Measurements from ENCODE around the gene CRK.
A peak's percentile ranks its signal among the peaks of the same experiment; 100 is the strongest.

The CRK gene

DNA sequence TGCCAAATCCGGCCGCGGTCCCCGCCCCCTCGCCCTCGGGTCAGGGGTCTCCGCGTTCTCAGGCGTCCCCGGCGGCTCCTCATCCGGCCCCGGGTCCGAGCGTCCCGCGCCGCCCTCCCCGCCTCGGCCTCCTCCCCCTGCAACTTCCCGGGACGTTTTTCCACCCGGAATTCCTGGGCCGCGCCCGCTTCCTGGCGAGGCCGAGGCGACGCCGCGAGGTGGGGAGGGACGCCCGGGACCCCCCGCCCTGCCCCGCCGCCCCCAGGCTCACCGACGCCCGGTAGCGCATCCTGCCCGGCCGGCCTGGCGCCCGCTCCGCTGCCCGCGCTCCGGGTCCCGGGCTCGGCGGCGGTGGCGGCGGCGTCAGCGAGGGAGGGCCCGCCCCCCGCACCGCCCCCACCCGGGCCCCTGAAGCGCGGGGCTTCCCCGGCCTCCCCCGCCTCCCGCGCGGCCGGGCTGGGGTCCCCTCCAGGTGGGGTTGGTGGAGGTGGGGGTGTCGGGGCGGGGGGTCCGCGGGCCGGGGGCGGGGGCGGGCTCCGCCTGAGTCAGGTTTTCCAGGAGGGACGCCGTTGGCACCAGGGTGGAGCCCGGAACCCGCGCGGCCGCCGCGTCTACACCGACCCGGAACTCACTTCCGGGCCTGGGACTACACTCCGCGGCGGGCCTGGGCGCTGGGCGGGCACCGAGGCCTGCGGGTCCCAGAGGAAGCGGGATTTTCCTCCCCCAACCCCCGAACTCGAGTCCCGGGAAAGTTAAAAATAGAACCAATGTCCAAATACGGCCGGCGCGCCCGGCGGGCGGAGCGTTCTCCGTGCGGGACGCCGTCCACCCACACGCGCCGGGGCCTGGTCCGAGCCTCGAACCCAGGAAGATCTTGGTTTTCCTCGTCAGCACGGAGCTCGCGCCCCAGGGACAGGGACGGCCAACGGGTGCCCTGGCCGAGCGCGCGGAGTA lies 29.7 kb upstream of the CRK start:
- DNase-seq (ENCODE audit: low spot score) = peak; percentile 92
- TF ChIP-seq, protein P1, sequence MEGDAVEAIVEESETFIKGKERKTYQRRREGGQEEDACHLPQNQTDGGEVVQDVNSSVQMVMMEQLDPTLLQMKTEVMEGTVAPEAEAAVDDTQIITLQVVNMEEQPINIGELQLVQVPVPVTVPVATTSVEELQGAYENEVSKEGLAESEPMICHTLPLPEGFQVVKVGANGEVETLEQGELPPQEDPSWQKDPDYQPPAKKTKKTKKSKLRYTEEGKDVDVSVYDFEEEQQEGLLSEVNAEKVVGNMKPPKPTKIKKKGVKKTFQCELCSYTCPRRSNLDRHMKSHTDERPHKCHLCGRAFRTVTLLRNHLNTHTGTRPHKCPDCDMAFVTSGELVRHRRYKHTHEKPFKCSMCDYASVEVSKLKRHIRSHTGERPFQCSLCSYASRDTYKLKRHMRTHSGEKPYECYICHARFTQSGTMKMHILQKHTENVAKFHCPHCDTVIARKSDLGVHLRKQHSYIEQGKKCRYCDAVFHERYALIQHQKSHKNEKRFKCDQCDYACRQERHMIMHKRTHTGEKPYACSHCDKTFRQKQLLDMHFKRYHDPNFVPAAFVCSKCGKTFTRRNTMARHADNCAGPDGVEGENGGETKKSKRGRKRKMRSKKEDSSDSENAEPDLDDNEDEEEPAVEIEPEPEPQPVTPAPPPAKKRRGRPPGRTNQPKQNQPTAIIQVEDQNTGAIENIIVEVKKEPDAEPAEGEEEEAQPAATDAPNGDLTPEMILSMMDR (IDR thresholded peaks at IDR 0.05; ENCODE audit: extremely low read depth, missing control alignments) = no peak

DNA sequence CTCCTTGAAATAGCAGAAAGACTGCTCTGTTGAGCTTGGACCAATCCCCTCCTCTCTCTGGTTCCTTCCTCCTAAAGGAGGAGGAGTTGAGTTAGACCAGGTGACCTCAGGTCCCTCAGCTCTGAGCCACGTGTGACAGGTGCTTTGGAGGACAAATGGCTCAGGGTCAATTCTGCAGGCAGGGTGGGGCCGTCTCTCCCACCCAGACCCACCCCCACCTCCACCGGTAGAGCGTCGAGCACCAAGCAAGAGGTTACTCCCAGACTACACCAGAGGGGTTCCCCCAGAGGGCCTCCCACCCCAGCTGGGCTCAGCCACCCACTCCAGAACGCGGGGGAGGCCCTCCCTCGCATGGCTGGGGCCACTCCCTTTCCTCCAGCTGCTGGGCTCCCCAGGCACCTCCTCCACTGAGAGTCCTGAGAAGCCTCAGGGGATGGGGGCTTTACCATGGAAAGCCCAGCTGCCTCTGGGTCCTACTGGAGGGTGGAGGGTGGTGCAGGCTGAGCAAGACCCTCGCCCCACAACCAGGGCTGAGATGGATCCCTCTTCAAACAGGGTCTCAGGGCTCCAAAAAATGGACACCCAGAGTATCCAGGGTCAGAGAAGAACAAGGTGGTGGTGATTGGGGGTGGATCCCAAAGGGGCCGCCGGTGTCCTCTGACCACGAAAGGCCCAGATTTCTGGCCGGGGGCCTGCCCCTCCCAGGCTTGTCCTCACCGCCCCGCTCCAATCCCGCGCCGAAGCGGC lies 28.8 kb upstream of the CRK start:
- peak; percentile 87 for DNase-seq (ENCODE audit: low spot score)
- TF ChIP-seq, protein P1 (IDR thresholded peaks at IDR 0.05; ENCODE audit: extremely low read depth, missing control alignments) = no peak

DNA sequence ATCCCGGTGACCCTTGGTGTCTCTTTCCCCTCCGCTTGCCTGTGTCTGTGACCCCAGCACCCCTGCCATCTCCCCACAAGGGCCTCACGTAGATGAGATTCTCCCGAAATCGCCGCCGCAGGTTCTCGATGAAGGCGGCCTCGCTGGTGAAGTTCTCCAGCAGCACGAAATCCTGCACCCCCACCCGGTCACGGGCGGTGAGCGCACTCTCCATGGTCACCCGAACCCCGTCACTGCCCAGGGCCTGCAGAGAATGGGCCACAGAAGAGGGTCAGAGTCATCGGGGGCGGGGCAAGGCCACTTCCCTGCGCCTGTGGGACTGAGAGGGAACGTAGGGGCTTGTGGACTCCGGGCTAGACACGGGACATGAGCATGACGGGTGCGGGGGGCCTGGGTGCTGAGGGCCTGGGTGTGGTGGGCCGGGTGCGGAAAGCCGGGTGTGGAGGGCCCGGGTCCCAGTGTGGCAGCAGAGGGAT lies 28.1 kb upstream of the CRK start:
- TF ChIP-seq, protein P1 (IDR thresholded peaks at IDR 0.05; ENCODE audit: extremely low read depth, missing control alignments) = no peak
- no peak for DNase-seq (ENCODE audit: low spot score)

DNA sequence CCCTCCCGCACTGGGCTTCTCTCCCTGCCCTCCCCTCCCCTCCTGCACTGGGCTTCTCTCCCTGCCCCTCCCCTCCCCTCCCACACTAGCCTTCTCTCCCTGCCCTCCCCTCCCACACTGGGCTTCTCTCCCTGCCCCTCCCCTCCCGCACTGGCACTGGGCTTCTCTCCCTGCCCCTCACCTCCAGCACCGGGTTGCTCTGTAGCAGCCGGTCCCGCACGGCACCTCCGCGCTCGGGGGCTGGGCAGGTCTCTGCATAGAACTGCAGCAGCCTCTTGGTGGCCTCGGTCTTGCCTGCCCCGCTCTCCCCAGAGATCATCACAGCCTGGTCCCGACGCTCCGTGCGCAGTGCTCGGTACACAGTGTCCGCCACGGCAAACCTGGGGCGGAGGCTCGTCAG lies 26.6 kb upstream of the CRK start:
- TF ChIP-seq, protein P1 (IDR thresholded peaks at IDR 0.05; ENCODE audit: extremely low read depth, missing control alignments) = no peak
- no peak for DNase-seq (ENCODE audit: low spot score)

DNA sequence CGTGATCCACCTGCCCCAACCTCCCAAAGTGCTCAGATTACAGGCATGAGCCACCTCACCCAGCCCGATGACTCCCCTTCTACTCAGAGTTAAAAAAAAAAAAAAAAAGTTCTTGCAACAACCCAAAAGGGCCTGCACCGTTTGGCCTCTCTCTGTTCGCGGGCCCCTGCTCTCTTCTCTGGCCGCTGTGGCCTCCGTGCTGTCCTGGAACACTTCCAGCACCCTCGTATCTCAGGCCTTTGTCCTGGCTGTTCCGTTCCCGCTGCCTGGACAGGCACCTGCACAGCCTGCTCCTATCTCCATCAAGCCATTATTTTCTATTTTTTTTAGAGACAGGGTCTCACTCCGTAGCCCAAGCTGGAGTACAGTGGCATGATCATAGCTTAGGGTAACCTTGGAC lies 25.7 kb upstream of the CRK start:
- TF ChIP-seq, protein P1 (IDR thresholded peaks at IDR 0.05; ENCODE audit: extremely low read depth, missing control alignments) = no peak
- no peak for DNase-seq (ENCODE audit: low spot score)

DNA sequence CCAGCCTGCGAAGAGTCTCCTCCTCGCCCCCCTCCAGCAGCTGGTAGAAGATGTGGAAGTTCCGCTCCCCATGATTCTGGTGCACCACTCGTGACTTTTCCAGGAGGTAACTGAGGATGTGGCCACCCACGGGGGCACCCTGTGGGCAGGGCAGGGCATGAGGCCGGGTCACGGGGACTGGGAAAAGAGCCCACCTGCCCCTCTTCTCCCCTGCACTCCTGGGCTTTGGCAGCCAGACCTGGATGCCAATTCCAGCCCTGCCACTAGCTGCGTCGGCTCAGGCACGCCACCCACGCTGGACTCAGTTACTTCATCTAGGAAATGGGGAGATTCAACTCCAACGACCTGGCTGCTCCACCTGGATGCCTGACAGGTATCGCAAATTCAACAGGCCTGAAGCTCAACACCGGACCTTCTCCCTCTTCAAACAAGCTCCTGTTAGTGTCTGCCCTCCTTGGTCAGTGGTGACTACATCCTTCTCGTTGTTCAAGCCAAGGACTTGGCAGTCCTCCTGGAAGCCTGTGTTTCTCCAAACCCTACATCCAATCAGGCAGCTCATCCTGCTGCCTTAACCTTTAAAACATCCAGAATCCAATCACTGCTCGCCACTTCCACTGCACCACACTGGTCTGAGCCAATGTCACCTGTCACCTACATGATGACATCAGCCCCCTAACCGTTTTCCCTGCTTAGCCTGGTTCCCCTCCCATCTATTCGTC lies 24.9 kb upstream of the CRK start:
- DNase-seq (ENCODE audit: low spot score) = no peak
- TF ChIP-seq, protein P1 (IDR thresholded peaks at IDR 0.05; ENCODE audit: extremely low read depth, missing control alignments) = no peak

All from GM20000 (cell line).